HCT116 (cell line): ENCODE data around the gene ERBB4. TPM values are rescaled to one million over a fixed set of nuclear protein-coding genes. Genes with fewer than 3 reads are reported as not detected.
"Not testable (repeated sequence)": the region's sequence is repeated elsewhere in the genome, so short reads cannot be mapped to it uniquely, and the experiment has no call there.

ENCODE experiments used
- ATAC-seq: fragments of 200-7000 bp; cut with Tn5 transposase; 2 replicates; pipeline ENCODE4 v1.9.1; 2020; ENCODE audit warnings: mild to moderate bottlenecking, moderate library complexity
- BruUV-seq: library from RNA; stranded (reverse); fragments of 400-500 nt; replicated peaks from 2 replicates; lab custom pipeline; 2021; lab: Mats Ljungman, UMichigan
- CTCF ChIA-PET: fragments of 300-600 bp; sonication (Branson Sonifier 250); formaldehyde crosslinking; loops from one replicate; lab custom pipeline; 2021; ENCODE audit warnings: antibody characterized with exemption; lab: Charles Lee
- POLR2A ChIA-PET: fragments of 300-600, 350-600 bp; sonication (Branson Sonifier 250); formaldehyde crosslinking; loops from one replicate; lab custom pipeline; 2021; ENCODE audit warnings: antibody characterized with exemption; lab: Charles Lee
- RAD21 ChIA-PET, 2 experiments: fragments of 300-600 bp; sonication (Branson Sonifier 250); formaldehyde crosslinking; loops; one replicate each; lab custom pipeline; 2023; ENCODE audit warnings: low total read pairs in 2 of 2; ENCODE audit not compliant: uncharacterized antibody in 2 of 2, unreplicated experiment in 2 of 2, low non-redundant PET in 1 of 2; lab: Charles Lee
- DNase-seq: peaks from one replicate; pipeline ENCODE4 v3.0.0-alpha.2; 2010; ENCODE audit warnings: low read depth, low spot score
- H2AFZ ChIP-seq: fragments of 200-600 bp; shearing (Covaris generic), sonication (generic); 2 replicates; pipeline ENCODE4 v1.6.1; 2017; ENCODE audit warnings: low read depth, mixed run types, mixed read lengths, antibody characterized with exemption, low read length; ENCODE audit not compliant: poor library complexity, severe bottlenecking
- H3K27ac ChIP-seq: 2 replicates; pipeline ENCODE4 v1.5.1; 2012; ENCODE audit warnings: low read depth, low read length
- H3K27me3 ChIP-seq: fragments of 200-600 bp; sonication (generic); 2 replicates; pipeline ENCODE4 v1.6.1; 2016; ENCODE audit warnings: mixed run types, low read length, mixed read lengths; ENCODE audit not compliant: insufficient read depth
- H3K36me3 ChIP-seq, 2 experiments: fragments of 200-500 bp in 1 of 2; fragments of 200-600 bp in 1 of 2; sonication (Bioruptor generic) in 1 of 2; sonication (generic) in 1 of 2; 2 replicates each; pipeline versions ENCODE4 v1.5.1 to v1.6.1; 2014 to 2016; ENCODE audit warnings: low read length in 2 of 2, inconsistent platforms in 1 of 2, mixed read lengths in 1 of 2, mixed run types in 1 of 2; ENCODE audit not compliant: insufficient read depth in 2 of 2, control insufficient read depth in 1 of 2
- H3K4me1 ChIP-seq, 2 experiments: fragments of 200-600 bp in 1 of 2; sonication (generic) in 1 of 2; 2 replicates each; pipeline versions ENCODE4 v1.5.1 to v1.6.1; 2012 to 2017; ENCODE audit warnings: low read length in 2 of 2, inconsistent platforms in 1 of 2, mild to moderate bottlenecking in 1 of 2, mixed read lengths in 1 of 2, mixed run types in 1 of 2, moderate library complexity in 1 of 2; ENCODE audit not compliant: insufficient read depth in 2 of 2, control insufficient read depth in 1 of 2
- H3K4me2 ChIP-seq: fragments of 200-600 bp; sonication (generic); 2 replicates; pipeline ENCODE4 v1.6.1; 2017; ENCODE audit warnings: mixed run types, low read length, mixed read lengths
- H3K4me3 ChIP-seq, 2 experiments: fragments of 200-600 bp in 1 of 2; sonication (generic) in 1 of 2; replicated peaks in 1 of 2; 2 replicates each; pipeline ENCODE4 v1.5.1; 2011 to 2016; ENCODE audit warnings: low read length in 2 of 2, control low read depth in 1 of 2, low read depth in 1 of 2, mild to moderate bottlenecking in 1 of 2, mixed read lengths in 1 of 2, mixed run types in 1 of 2
- H3K79me2 ChIP-seq: fragments of 200-600 bp; sonication (generic); 2 replicates; pipeline ENCODE4 v1.6.1; 2017; ENCODE audit warnings: mild to moderate bottlenecking, mixed run types, low read length, moderate library complexity, mixed read lengths; ENCODE audit not compliant: insufficient read depth
- H3K9ac ChIP-seq: fragments of 200-600 bp; sonication (generic); 2 replicates; pipeline ENCODE4 v1.6.1; 2016; ENCODE audit warnings: low read length, mixed read lengths
- H3K9me2 ChIP-seq: fragments of 200-600 bp; sonication (generic), shearing (Covaris generic); 2 replicates; pipeline ENCODE4 v1.6.1; 2017; ENCODE audit warnings: mixed run types, mild to moderate bottlenecking, moderate library complexity; ENCODE audit not compliant: insufficient read depth
- H3K9me3 ChIP-seq, 2 experiments: fragments of 200-500 bp in 1 of 2; fragments of 200-600 bp in 1 of 2; sonication (Bioruptor generic) in 1 of 2; sonication (generic) in 1 of 2; 2 replicates each; pipeline ENCODE4 v1.6.1; 2014 to 2017; ENCODE audit warnings: low read length in 2 of 2, mixed read lengths in 2 of 2, inconsistent platforms in 1 of 2, low read depth in 1 of 2, mild to moderate bottlenecking in 1 of 2, mixed run types in 1 of 2, moderate library complexity in 1 of 2; ENCODE audit not compliant: control insufficient read depth in 1 of 2, insufficient read depth in 1 of 2
- H4K20me1 ChIP-seq: fragments of 200-600 bp; sonication (generic), shearing (Covaris generic); 2 replicates; pipeline ENCODE4 v1.6.1; 2017; ENCODE audit warnings: mixed run types, mild to moderate bottlenecking, moderate library complexity; ENCODE audit not compliant: insufficient read depth
- EZH2phosphoT487 ChIP-seq: fragments of 200-600 bp; IDR thresholded peaks from 2 replicates; pipeline ENCODE4 v1.6.1; 2018; ENCODE audit warnings: antibody characterized with exemption, borderline replicate concordance
- JUND ChIP-seq: IDR thresholded peaks from 2 replicates; pipeline ENCODE4 v1.6.1; 2012
- POLR2A ChIP-seq: IDR thresholded peaks from 2 replicates; pipeline ENCODE4 v1.7.0; 2011; ENCODE audit warnings: borderline replicate concordance; ENCODE audit not compliant: insufficient read depth, insufficient read length; ENCODE audit errors: extremely low read depth
- POLR2AphosphoS5 ChIP-seq: IDR thresholded peaks from 2 replicates; pipeline ENCODE4 v1.6.1; 2011; ENCODE audit warnings: mild to moderate bottlenecking, low read depth, low read length, moderate library complexity
- RAD21 ChIP-seq: IDR thresholded peaks from 2 replicates; pipeline ENCODE4 v1.6.1; 2012; ENCODE audit warnings: low read depth, mild to moderate bottlenecking
- REST ChIP-seq: IDR thresholded peaks from 2 replicates; pipeline ENCODE4 v1.6.1; 2012; ENCODE audit warnings: low read depth
- SP1 ChIP-seq: IDR thresholded peaks from 2 replicates; pipeline ENCODE4 v1.6.1; 2012; ENCODE audit warnings: low read depth
- ZFX ChIP-seq: fragments of 450-650 bp; IDR thresholded peaks from 2 replicates; pipeline ENCODE4 v1.6.1; 2017
- intact Hi-C: fragments of 100-400 bp; cut with micrococcal nuclease; formaldehyde crosslinking; loops from 2 replicates; pipeline ENCODE4 v1.10.0; 2022
- total RNA-seq: library from RNA; stranded (reverse); gene quantifications from one replicate; pipeline ENCODE4 v1.2.1, GENCODE V29; 2021; ENCODE audit not compliant: unreplicated experiment

ERBB4 gene
- total RNA-seq, 1 experiment from 2014 or later, result 0.10 TPM

- H2AFZ ChIP-seq, H3K4me3 ChIP-seq, DNase-seq, CTCF ChIA-PET, H3K36me3 ChIP-seq, H3K9me3 ChIP-seq, H4K20me1 ChIP-seq, ATAC-seq, BruUV-seq, H3K79me2 ChIP-seq, intact Hi-C loops, H3K9me2 ChIP-seq, H3K9ac ChIP-seq, POLR2A ChIA-PET, H3K4me1 ChIP-seq, H3K27me3 ChIP-seq, RAD21 ChIA-PET, H3K4me2 ChIP-seq, H3K27ac ChIP-seq: not testable (repeated sequence)
These were observed 347.2 kb downstream of the ERBB4 start for GRCh38 chr2:212191438-212191837.

GRCh38 chr2:212186166-212186565 is 352.4 kb downstream of the ERBB4 start:
- Histone ChIP-seq H3K4me2 (no peak overlapping the region), H3K4me1 (no peaks in the 10 kb centered on the region), H3K9ac (no peak overlapping the region), H3K27ac (no peak overlapping the region), H3K9me3 (no peaks in the 10 kb centered on the region), H3K36me3 (no peaks in the 10 kb centered on the region), H3K27me3 (no peaks in the 10 kb centered on the region), H3K79me2 (no peaks in the 10 kb centered on the region), H3K4me3 (no peak overlapping the region), H3K9me2 (no peaks in the 10 kb centered on the region), H4K20me1 (no peaks in the 10 kb centered on the region), H2AFZ (no peak overlapping the region)
- no TSS peak for BruUV-seq
- POLR2A ChIA-PET, result no interaction called here
- no peak for DNase-seq
- CTCF ChIA-PET, result no interaction called here
- no peak for ATAC-seq
- RAD21 ChIA-PET, result no interaction called here
- intact Hi-C loops, result no loop called here
- no peak for TF ChIP-seq SP1
- TF ChIP-seq REST, result no peak
- TF ChIP-seq RAD21, result no peak
- no peak for TF ChIP-seq ZFX
- no peak for TF ChIP-seq POLR2A
- no peak for TF ChIP-seq POLR2AphosphoS5
- TF ChIP-seq JUND, result no peak
- no peak for TF ChIP-seq EZH2phosphoT487
